GM23248 (cell line): Measurements from ENCODE around the gene MYO5B. TPM values are rescaled to one million over a fixed set of nuclear protein-coding genes. Genes with fewer than 3 reads are reported as not detected.

Experiments used
- DNase-seq: peaks from one replicate; pipeline ENCODE4 v3.0.0-alpha.2; 2015
- H2AFZ ChIP-seq: fragments of 200-600 bp; sonication (generic); 2 replicates; pipeline ENCODE4 v1.6.1; 2016; ENCODE audit warnings: antibody characterized with exemption
- H3F3A ChIP-seq: fragments of 200-600 bp; sonication (generic); 2 replicates; pipeline ENCODE4 v1.6.1; 2016; ENCODE audit warnings: mild to moderate bottlenecking, antibody characterized with exemption, mixed run types; ENCODE audit not compliant: insufficient read depth
- H3K27ac ChIP-seq: fragments of 200-600 bp; sonication (generic); 2 replicates; pipeline ENCODE4 v1.5.1; 2016; ENCODE audit warnings: mild to moderate bottlenecking
- H3K27me3 ChIP-seq: fragments of 200-600 bp; sonication (generic); replicated peaks from 2 replicates; pipeline ENCODE4 v1.6.1; 2016; ENCODE audit warnings: mild to moderate bottlenecking; ENCODE audit not compliant: insufficient read depth
- H3K36me3 ChIP-seq: fragments of 200-600 bp; sonication (generic); 2 replicates; pipeline ENCODE4 v1.6.1; 2016; ENCODE audit warnings: low read depth, mild to moderate bottlenecking
- H3K4me1 ChIP-seq: fragments of 200-600 bp; sonication (generic); 2 replicates; pipeline ENCODE4 v1.6.1; 2016; ENCODE audit warnings: mild to moderate bottlenecking; ENCODE audit not compliant: insufficient read depth
- H3K4me2 ChIP-seq: fragments of 200-600 bp; sonication (generic); one replicate; pipeline ENCODE4 v1.6.1; 2016; ENCODE audit warnings: mild to moderate bottlenecking; ENCODE audit not compliant: unreplicated experiment
- H3K4me3 ChIP-seq: fragments of 200-600 bp; sonication (generic); 2 replicates; pipeline ENCODE4 v1.5.1; 2016; ENCODE audit warnings: mild to moderate bottlenecking
- H3K79me2 ChIP-seq: fragments of 200-600 bp; sonication (generic); 2 replicates; pipeline ENCODE4 v1.6.1; 2016; ENCODE audit warnings: mild to moderate bottlenecking; ENCODE audit not compliant: insufficient read depth
- H3K9ac ChIP-seq: fragments of 200-600 bp; sonication (generic); 2 replicates; pipeline ENCODE4 v1.6.1; 2016; ENCODE audit warnings: mild to moderate bottlenecking
- H3K9me2 ChIP-seq: fragments of 200-600 bp; sonication (generic); 2 replicates; pipeline ENCODE4 v1.6.1; 2016; ENCODE audit warnings: mixed run types, mild to moderate bottlenecking, moderate library complexity; ENCODE audit not compliant: insufficient read depth
- H3K9me3 ChIP-seq: fragments of 200-600 bp; sonication (generic); one replicate; pipeline ENCODE4 v1.6.1; 2017; ENCODE audit warnings: low read depth
- H4K20me1 ChIP-seq: fragments of 200-600 bp; sonication (generic); 2 replicates; pipeline ENCODE4 v1.6.0; 2016; ENCODE audit not compliant: insufficient read depth
- EZH2 ChIP-seq: fragments of 200-600 bp; sonication (generic); IDR thresholded peaks from 2 replicates; pipeline ENCODE4 v1.6.1; 2018; ENCODE audit warnings: antibody characterized with exemption, mild to moderate bottlenecking; ENCODE audit not compliant: insufficient read depth, poor library complexity, severe bottlenecking
- EZH2phosphoT487 ChIP-seq: fragments of 200-600 bp; sonication (generic); IDR thresholded peaks from 2 replicates; pipeline ENCODE4 v1.6.1; 2018; ENCODE audit warnings: antibody characterized with exemption, moderate library complexity, mild to moderate bottlenecking, low read depth; ENCODE audit not compliant: insufficient read depth
- WGBS, 2 experiments: methylation state at CpG; one replicate each; pipeline ENCODE4 v1.1.6; 2015 to 2017; ENCODE audit warnings: low lambda C conversion rate in 2 of 2, low coverage in 1 of 2; ENCODE audit errors: missing lambda C conversion rate in 2 of 2; 5-methylcytosine and 5-hydroxymethylcytosine counted together
- in situ Hi-C: fragments of 300-500 bp; cut with MboI; formaldehyde crosslinking; loops from 2 replicates; pipeline ENCODE4 v1.15.0; 2020
- polyA plus RNA-seq: library from polyadenylated mRNA; unstranded; fragments of >200 nt; fragmentation: Nextera tagmentation; extraction: Ambion mirVana; gene quantifications from 2 replicates; pipeline ENCODE4 v1.2.1, GENCODE V29; 2016
- total RNA-seq: library from RNA; depleted of rRNA; stranded (reverse); fragments of >200 nt; shearing (Covaris generic); gene quantifications from 2 replicates; pipeline ENCODE4 v1.2.3, GENCODE V29; 2014

The MYO5B gene
- total and polyA plus RNA-seq, 2 experiments from 2014 or later, result 0.03 TPM; not detected in 1

DNA sequence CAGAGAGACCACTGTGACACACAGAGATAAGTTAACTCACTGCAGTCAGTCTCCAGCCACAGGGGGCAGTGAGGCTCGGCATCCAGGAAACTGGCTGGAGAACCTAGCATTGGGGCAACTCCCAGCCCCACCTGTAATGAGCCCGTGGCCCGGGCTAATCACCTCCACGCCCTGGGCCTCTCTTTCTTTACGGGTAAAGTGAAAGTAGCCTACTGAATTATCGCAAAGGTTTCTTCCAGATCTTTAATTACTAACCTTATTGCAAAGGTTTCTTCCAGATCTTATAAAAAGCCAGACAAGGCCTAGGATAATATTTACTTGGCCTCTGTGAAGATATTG lies 336.0 kb downstream of the MYO5B start:
- no peak for DNase-seq
- Histone ChIP-seq H3K79me2 (no peaks in the 10 kb centered on the region), H3K9ac (no peak overlapping the region), H3K4me2 (no peak overlapping the region), H3K4me1 (peaks cover 4% of the 10 kb centered on the region; the same call in 1 of the 2 replicates), H3K27me3 (no peaks in the 10 kb centered on the region; the same call in 1 of the 2 replicates), H3K4me3 (no peak overlapping the region), H3K36me3 (no peaks in the 10 kb centered on the region), H3K9me2 (no peaks in the 10 kb centered on the region), H3K27ac (no peak overlapping the region), H4K20me1 (no peaks in the 10 kb centered on the region), H2AFZ (no peak overlapping the region), H3K9me3 (no peaks in the 10 kb centered on the region), H3F3A (no peaks in the 10 kb centered on the region)
- WGBS, 2 experiments, result 55 to 58% methylated on average over 6 of the region's 6 CpGs
- in situ Hi-C loops, result loop anchor here (5.0 to 10.0 kb wide), 2 partner anchors 56 to 347 kb away; no protein-coding TSS in a partner anchor
- TF ChIP-seq EZH2phosphoT487 (no peak), EZH2 (no peak)

DNA sequence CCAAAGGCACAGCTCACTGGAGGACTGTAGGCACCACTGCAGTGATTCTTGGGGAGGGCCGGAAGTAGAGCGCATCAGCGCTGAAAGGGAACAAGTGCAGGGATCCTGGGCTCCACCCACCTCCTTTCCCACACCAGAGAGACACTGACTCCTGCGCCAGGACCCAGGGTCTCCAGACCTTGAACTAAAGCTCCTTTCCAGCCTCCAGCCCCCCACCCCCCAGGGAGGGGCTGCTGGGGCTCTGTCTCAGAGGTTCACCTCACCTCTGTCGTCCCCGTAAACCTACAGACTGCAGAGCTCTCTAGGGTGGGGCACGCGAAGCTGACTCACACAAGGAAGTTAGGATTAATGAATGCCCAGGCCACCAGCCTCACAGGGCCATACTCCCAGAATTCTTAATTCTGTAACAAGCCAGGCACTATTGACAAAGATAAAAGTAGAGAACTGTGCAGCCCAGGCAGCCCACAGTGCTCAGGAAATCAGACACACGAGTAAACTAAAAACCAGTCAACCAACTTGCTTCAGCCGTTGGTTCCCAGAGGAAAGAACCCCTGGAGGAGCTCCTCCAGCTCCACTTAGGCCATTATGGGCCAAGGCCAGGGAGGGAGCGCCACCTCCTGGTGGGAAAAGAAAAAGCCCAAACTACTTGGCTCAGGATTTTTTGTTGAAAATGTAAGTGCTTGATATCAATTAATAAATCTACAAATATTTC lies 336.5 kb downstream of the MYO5B start:
- no peak for TF ChIP-seq EZH2phosphoT487
- peaks cover 4% of the 10 kb centered on the region; the same call in 1 of the 2 replicates for H3K4me1 ChIP-seq
- peak overlapping the region; percentile 33 for H2AFZ ChIP-seq
- no peak overlapping the region for H3K9ac ChIP-seq
- no peaks in the 10 kb centered on the region for H3K9me2 ChIP-seq
- WGBS, 2 experiments, result 37% methylated on average over 11 of the region's 11 CpGs
- no peaks in the 10 kb centered on the region for H3K79me2 ChIP-seq
- H3K27me3 ChIP-seq, result no peaks in the 10 kb centered on the region; the same call in 1 of the 2 replicates
- DNase-seq, result peak; percentile 77
- H3K36me3 ChIP-seq, result no peaks in the 10 kb centered on the region
- no peaks in the 10 kb centered on the region for H3F3A ChIP-seq
- no peaks in the 10 kb centered on the region for H4K20me1 ChIP-seq
- peak overlapping the region; percentile 3 for H3K4me2 ChIP-seq
- in situ Hi-C loops, result loop anchor here (5.0 to 10.0 kb wide), 2 partner anchors 56 to 346 kb away; no protein-coding TSS in a partner anchor
- H3K27ac ChIP-seq, result no peak overlapping the region
- no peak overlapping the region for H3K4me3 ChIP-seq
- H3K9me3 ChIP-seq, result no peaks in the 10 kb centered on the region

DNA sequence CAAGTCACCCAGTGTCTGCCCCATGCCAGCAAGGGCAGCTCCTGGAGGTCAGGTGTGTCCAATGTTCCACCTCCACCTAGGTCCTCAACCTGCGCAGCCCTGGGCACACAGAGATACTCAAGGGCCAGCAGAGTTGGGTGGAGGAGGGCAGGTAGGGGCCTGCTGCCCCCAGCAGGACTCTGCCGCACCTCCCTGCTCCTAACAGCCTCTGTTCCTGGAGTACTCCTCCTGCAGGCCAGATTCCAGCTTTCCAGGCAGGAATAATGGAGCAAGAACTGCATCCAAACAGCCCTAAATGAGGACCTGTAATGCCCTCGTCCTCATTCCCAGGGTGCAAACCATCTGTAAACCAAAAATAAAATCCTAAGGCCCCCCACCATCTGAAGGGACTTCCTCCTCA lies 337.2 kb downstream of the MYO5B start:
- Histone ChIP-seq H3F3A (no peaks in the 10 kb centered on the region), H4K20me1 (no peaks in the 10 kb centered on the region), H3K4me2 (no peak overlapping the region), H3K27ac (no peak overlapping the region), H2AFZ (no peak overlapping the region), H3K4me3 (no peak overlapping the region), H3K4me1 (peaks cover 4% of the 10 kb centered on the region; the same call in 1 of the 2 replicates), H3K9ac (no peak overlapping the region), H3K9me3 (no peaks in the 10 kb centered on the region), H3K9me2 (no peaks in the 10 kb centered on the region), H3K36me3 (no peaks in the 10 kb centered on the region), H3K79me2 (no peaks in the 10 kb centered on the region), H3K27me3 (no peaks in the 10 kb centered on the region; the same call in 1 of the 2 replicates)
- DNase-seq, result no peak
- 73 to 75% methylated on average over 3 of the region's 3 CpGs for WGBS, 2 experiments
- TF ChIP-seq EZH2 (no peak), EZH2phosphoT487 (no peak)
- in situ Hi-C loops, result loop anchor here (5.0 to 10.0 kb wide), 2 partner anchors 57 to 345 kb away; no protein-coding TSS in a partner anchor

DNA sequence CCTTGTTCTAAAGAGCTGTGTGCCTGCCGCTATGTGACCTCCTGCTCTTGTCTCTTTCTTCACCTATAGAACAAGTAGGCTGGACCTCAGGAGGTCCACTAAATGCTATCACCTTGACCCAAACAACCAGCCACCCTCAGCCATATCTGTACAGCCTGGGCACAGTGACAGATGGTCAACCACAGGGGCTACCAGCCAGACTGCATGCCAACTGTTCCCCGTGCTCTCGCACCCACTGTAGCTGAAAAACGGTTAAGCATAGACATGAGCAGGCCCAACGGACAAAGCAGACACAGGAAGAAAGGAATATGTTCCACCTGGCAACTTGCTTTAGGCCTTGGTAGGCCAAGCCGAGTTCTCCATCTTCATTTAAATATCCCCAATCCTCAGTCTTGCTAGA lies 338.5 kb downstream of the MYO5B start:
- Histone ChIP-seq H3K27ac (no peak overlapping the region), H3K4me3 (no peak overlapping the region), H3K9me2 (no peaks in the 10 kb centered on the region), H3K36me3 (no peaks in the 10 kb centered on the region), H3K9ac (no peak overlapping the region), H4K20me1 (no peaks in the 10 kb centered on the region), H3F3A (no peaks in the 10 kb centered on the region), H3K79me2 (no peaks in the 10 kb centered on the region), H3K9me3 (no peaks in the 10 kb centered on the region), H3K4me2 (no peak overlapping the region), H2AFZ (no peak overlapping the region), H3K4me1 (peaks cover 4% of the 10 kb centered on the region; the same call in 1 of the 2 replicates), H3K27me3 (no peaks in the 10 kb centered on the region)
- TF ChIP-seq EZH2 (no peak), EZH2phosphoT487 (no peak)
- in situ Hi-C loops, result loop anchor here (5.0 to 10.0 kb wide), 2 partner anchors 58 to 344 kb away; no protein-coding TSS in a partner anchor
- no peak for DNase-seq
- WGBS, 2 experiments, result 95 to 97% methylated on average over 6 of the region's 6 CpGs
